Measurements from ENCODE around the gene SEMA3D. TPM values are rescaled to one million over a fixed set of nuclear protein-coding genes. Genes with fewer than 3 reads are reported as not detected.

The SEMA3D gene
- total and polyA plus RNA-seq, 2 donors (not counting 3 experiments of a cell fraction or from before 2014, with no cell fraction given) = 9.9 to 10.3 TPM

GRCh38 chr7:85078181-85078580 is 108.7 kb downstream of the SEMA3D start:
- H3K9me1 ChIP-seq (replicated peaks; ENCODE audit: control insufficient read depth, extremely low read depth, insufficient read depth, low read length) = no peaks in the 10 kb centered on the region
- no peak for DNase-seq (ENCODE audit: low read depth, low spot score)
- CTCF ChIA-PET = interaction anchor here (1.7 kb wide), 1 partner anchor 37 kb away, joined by 4 read pairs; no protein-coding TSS in a partner anchor
- no peak overlapping the region for H3K27ac ChIP-seq (ENCODE audit: insufficient read depth, low read depth, low read length)
- no TSS peak for BruUV-seq (replicated peaks)
- TF ChIP-seq GATA2 (IDR thresholded peaks at IDR 0.05; ENCODE audit: insufficient read depth, insufficient read length, low read depth, low read length) = no peak
- no peak for TF ChIP-seq JUN (IDR thresholded peaks at IDR 0.05; ENCODE audit: borderline replicate concordance, insufficient read depth, insufficient read length, low read depth)
- TF ChIP-seq MAX (IDR thresholded peaks at IDR 0.05; ENCODE audit: insufficient read depth, insufficient read length) = no peak
- TF ChIP-seq EZH2 (IDR thresholded peaks at IDR 0.05; ENCODE audit: borderline replicate concordance, low read depth, low read length, severe bottlenecking) = no peak
- no peak for TF ChIP-seq POLR2AphosphoS5 (IDR thresholded peaks at IDR 0.05; ENCODE audit: insufficient read depth, low read depth, low read length)
- no peak for TF ChIP-seq MYC (IDR thresholded peaks at IDR 0.05; ENCODE audit: low read depth, low read length)
- no peak for TF ChIP-seq POLR2A (IDR thresholded peaks at IDR 0.05; ENCODE audit: low read depth, low read length)
- no peak for TF ChIP-seq FOS (IDR thresholded peaks at IDR 0.05; ENCODE audit: borderline replicate concordance, insufficient read depth, low read length)
- no peak for TF ChIP-seq CTCF (IDR thresholded peaks at IDR 0.05; ENCODE audit: extremely low read depth in 1 of 2, insufficient read depth in 1 of 2, low read depth in 1 of 2, low read length in 2 of 2)
- H3K4me1 ChIP-seq (ENCODE audit: control insufficient read depth, extremely low read depth, insufficient read depth, low read length) = no peaks in the 10 kb centered on the region
- no peaks in the 10 kb centered on the region for H3K9me3 ChIP-seq (replicated peaks; ENCODE audit: control insufficient read depth, insufficient read depth, low read length)
- no peaks in the 10 kb centered on the region for H4K20me1 ChIP-seq (replicated peaks; ENCODE audit: control insufficient read depth, extremely low read depth, insufficient read depth, low read length)
- no peak overlapping the region for H3K4me2 ChIP-seq (ENCODE audit: insufficient read depth, low read length)
- no peak overlapping the region for H2AFZ ChIP-seq (ENCODE audit: low read depth, low read length)
- H3K4me3 ChIP-seq (replicated peaks in 1 of 3; ENCODE audit: insufficient read depth in 1 of 3, low read depth in 1 of 3, low read length in 3 of 3) = no peak overlapping the region
- POLR2A ChIA-PET = no interaction called here
- H3K36me3 ChIP-seq (ENCODE audit: control insufficient read depth in 2 of 2, extremely low read depth in 1 of 2, insufficient read depth in 2 of 2, low read length in 2 of 2) = no peaks in the 10 kb centered on the region
- H3K9ac ChIP-seq (replicated peaks; ENCODE audit: extremely low read depth, insufficient read depth, low read length) = no peak overlapping the region
- intact Hi-C loops (cut with micrococcal nuclease) (no loop called here), dilution Hi-C loops (cut with MboI; ENCODE audit: extremely low pct_ligation_motif_present, low sequenced_read_pairs) (no loop called here)
- H3K27me3 ChIP-seq (ENCODE audit: control insufficient read depth in 2 of 2, insufficient read depth in 2 of 2, low read length in 2 of 2) = no peaks in the 10 kb centered on the region
- no peak for FAIRE-seq
- no peaks in the 10 kb centered on the region for H3K79me2 ChIP-seq (ENCODE audit: control insufficient read depth, insufficient read depth, low read length)

Data from endothelial cell of umbilical vein (primary cell).